K562 (cell line): Measurements from ENCODE around the gene HEBP2. TPM values are rescaled to one million over a fixed set of nuclear protein-coding genes. Genes with fewer than 3 reads are reported as not detected.

Experiments used
- ATAC-seq: fragments of 200-7000 bp; cut with Tn5 transposase; 3 replicates; pipeline ENCODE4 v1.9.1; 2020; ENCODE audit warnings: moderate library complexity
- BruUV-seq: library from RNA; stranded (reverse); fragments of 400-500 nt; replicated peaks from 2 replicates; lab custom pipeline; 2021; lab: Mats Ljungman, UMichigan
- CTCF ChIA-PET: fragments of 300-600 bp; formaldehyde crosslinking; extraction: SDS; loops from one replicate; lab custom pipeline; 2021; ENCODE audit warnings: low intra/inter-chr PET ratio; lab: Yijun Ruan, JAX
- POLR2A ChIA-PET: fragments of 300-600, 350-650 bp; sonication (Branson Sonifier 250); formaldehyde crosslinking; extraction: SDS; loops from one replicate; lab custom pipeline; 2021; ENCODE audit warnings: antibody characterized with exemption, inconsistent platforms; lab: Yijun Ruan, JAX
- DNase-seq, 4 experiments: peaks; one replicate each; pipeline versions ENCODE4 v3.0.0 to v3.0.0-alpha.2; 2011 to 2018; ENCODE audit warnings: low spot score in 3 of 4, mixed read lengths in 3 of 4; ENCODE audit errors: extremely low read depth in 1 of 4
- FAIRE-seq: peaks from 2 replicates; lab custom pipeline; 2011; peaks lifted over from hg19 to GRCh38; lab: Jason Lieb, UNC
- H2AFZ ChIP-seq: 2 replicates; pipeline ENCODE4 v1.6.0; 2011; ENCODE audit warnings: low read depth, low read length, control low read depth, inconsistent platforms
- H3K27ac ChIP-seq: fragments of 200-600 bp; 3 replicates; pipeline ENCODE4 v1.8.0; 2011; ENCODE audit warnings: low read depth, mild to moderate bottlenecking, control low read depth, inconsistent platforms, low read length, moderate library complexity, mixed read lengths; ENCODE audit errors: extremely low read depth
- H3K27me3 ChIP-seq, 2 experiments: fragments of 300-600 bp in 1 of 2; 2 replicates in 1 of 2; 3 replicates in 1 of 2; pipeline versions ENCODE4 v1.6.0 to v1.8.0; 2011; ENCODE audit warnings: inconsistent platforms in 2 of 2, low read length in 2 of 2, mild to moderate bottlenecking in 1 of 2, mixed read lengths in 1 of 2, moderate library complexity in 1 of 2; ENCODE audit not compliant: control insufficient read depth in 2 of 2, insufficient read depth in 2 of 2
- H3K36me3 ChIP-seq: fragments of 300-600 bp; 3 replicates; pipeline ENCODE4 v1.8.0; 2011; ENCODE audit warnings: mild to moderate bottlenecking, low read length, inconsistent platforms; ENCODE audit not compliant: control insufficient read depth, insufficient read depth
- H3K4me1 ChIP-seq, 2 experiments: fragments of 200-600 bp in 1 of 2; replicated peaks in 1 of 2; 2 replicates in 1 of 2; 3 replicates in 1 of 2; pipeline versions ENCODE4 v1.5.1 to v1.8.0; 2011; ENCODE audit warnings: inconsistent platforms in 2 of 2, low read length in 2 of 2, mild to moderate bottlenecking in 1 of 2, mixed read lengths in 1 of 2, moderate library complexity in 1 of 2; ENCODE audit not compliant: control insufficient read depth in 2 of 2, insufficient read depth in 2 of 2
- H3K4me2 ChIP-seq: 2 replicates; pipeline ENCODE4 v1.6.1; 2011; ENCODE audit warnings: low read length, control low read depth, inconsistent platforms, mixed read lengths; ENCODE audit not compliant: insufficient read depth
- H3K4me3 ChIP-seq: fragments of 200-600 bp; sonication (generic), shearing (Covaris generic); 2 replicates; pipeline ENCODE4 v1.5.1; 2016; ENCODE audit warnings: control low read depth, inconsistent platforms
- H3K79me2 ChIP-seq: fragments of 200-600 bp; 3 replicates; pipeline ENCODE4 v1.8.0; 2011; ENCODE audit warnings: low read length, inconsistent platforms; ENCODE audit not compliant: control insufficient read depth, insufficient read depth
- H3K9ac ChIP-seq, 2 experiments: 2 replicates each; pipeline versions ENCODE4 v1.6.0 to v1.6.1; 2011; ENCODE audit warnings: low read depth in 2 of 2, low read length in 2 of 2, control low read depth in 1 of 2, inconsistent platforms in 1 of 2, mild to moderate bottlenecking in 1 of 2, mixed read lengths in 1 of 2; ENCODE audit not compliant: insufficient read depth in 1 of 2
- H3K9me1 ChIP-seq: one replicate; pipeline ENCODE4 v1.6.0; 2011; ENCODE audit warnings: inconsistent platforms, mild to moderate bottlenecking, low read length, moderate library complexity; ENCODE audit not compliant: control insufficient read depth, insufficient read depth
- H3K9me3 ChIP-seq: replicated peaks from 2 replicates; pipeline ENCODE4 v1.5.1; 2011; ENCODE audit warnings: low read depth, low read length, inconsistent platforms; ENCODE audit not compliant: control insufficient read depth, insufficient read depth
- H4K20me1 ChIP-seq: replicated peaks from 2 replicates; pipeline ENCODE4 v1.6.1; 2011; ENCODE audit warnings: low read length, inconsistent platforms, mixed read lengths; ENCODE audit not compliant: control insufficient read depth, insufficient read depth
- ASH1L ChIP-seq: fragments of 450-650 bp; IDR thresholded peaks from 2 replicates; pipeline ENCODE4 v1.6.1; 2018; ENCODE audit warnings: borderline replicate concordance, mild to moderate bottlenecking, low read depth; ENCODE audit not compliant: partially characterized antibody
- BRD4 ChIP-seq: fragments of 200-600 bp; sonication (generic); IDR thresholded peaks from 2 replicates; pipeline ENCODE4 v1.6.1; 2017; ENCODE audit warnings: inconsistent platforms
- CEBPB ChIP-seq: fragments of 450-650 bp; IDR thresholded peaks from 2 replicates; pipeline ENCODE4 v1.6.1; 2016; ENCODE audit warnings: missing genetic modification characterization, missing compliant biosample characterization
- CHD2 ChIP-seq: IDR thresholded peaks from 2 replicates; pipeline ENCODE4 v1.6.1; 2011; ENCODE audit warnings: low read depth, low read length
- EGR1 ChIP-seq: fragments of 450-650 bp; conservative IDR thresholded peaks from 2 replicates; pipeline ENCODE4 v1.6.1; 2017; ENCODE audit warnings: mild to moderate bottlenecking
- ELF4 ChIP-seq: fragments of 450-650 bp; formaldehyde crosslinking; IDR thresholded peaks from 2 replicates; pipeline ENCODE4 v1.4.0; 2022; ENCODE audit warnings: missing genetic modification characterization
- MTA1 ChIP-seq: fragments of 450-650 bp; IDR thresholded peaks from 2 replicates; pipeline ENCODE4 v1.6.1; 2017; ENCODE audit warnings: borderline replicate concordance
- SMAD3 ChIP-seq: fragments of 450-650 bp; formaldehyde crosslinking; conservative IDR thresholded peaks from 2 replicates; pipeline ENCODE4 v1.4.0; 2020; ENCODE audit warnings: mild to moderate bottlenecking
- SMARCB1 ChIP-seq: IDR thresholded peaks from 2 replicates; pipeline ENCODE4 v1.6.1; 2011; ENCODE audit warnings: improper control_type of control experiment, low read depth; ENCODE audit not compliant: insufficient read length
- SP2 ChIP-seq: IDR thresholded peaks from 2 replicates; pipeline ENCODE4 v1.6.1; 2011; ENCODE audit warnings: mild to moderate bottlenecking, low read depth, low read length, moderate library complexity; ENCODE audit not compliant: poor library complexity, severe bottlenecking; ENCODE audit errors: extremely low read depth
- SRF ChIP-seq, 2 experiments: fragments of 250-450, 450-650 bp in 1 of 2; sonication (Bioruptor Pico) in 1 of 2; sonication (generic) in 1 of 2; formaldehyde crosslinking; IDR thresholded peaks; 2 replicates each; pipeline versions ENCODE4 v1.5.0 to v1.5.1; 2020 to 2022; ENCODE audit warnings: mild to moderate bottlenecking in 1 of 2, missing genetic modification reagents in 1 of 2
- STAT5A ChIP-seq: IDR thresholded peaks from 2 replicates; pipeline ENCODE4 v1.6.1; 2012; ENCODE audit warnings: low read length, inconsistent platforms, borderline replicate concordance
- ZFP30 ChIP-seq: fragments of 250-450 bp; sonication (Bioruptor Pico); IDR thresholded peaks from 2 replicates; pipeline ENCODE4 v1.8.0; 2022; ENCODE audit warnings: moderate library complexity, mild to moderate bottlenecking, inconsistent platforms, borderline replicate concordance
- WGBS: fragments of 100-300 bp; shearing (Covaris generic); methylation state at CpG from one replicate; pipeline ENCODE4 v1.1.6; 2016; ENCODE audit warnings: low coverage, mixed read lengths; ENCODE audit not compliant: insufficient coverage; ENCODE audit errors: missing lambda C conversion rate; 5-methylcytosine and 5-hydroxymethylcytosine counted together
- in situ Hi-C: fragments of 300-500 bp; cut with MboI; formaldehyde crosslinking; loops from 4 replicates; pipeline ENCODE4 v1.15.0; 2018; ENCODE audit warnings: inconsistent platforms, mixed read lengths
- intact Hi-C: fragments of 100-400 bp; cut with micrococcal nuclease; formaldehyde crosslinking; loops from 2 replicates; pipeline ENCODE4 v1.14.2; 2022
- polyA plus RNA-seq, 8 experiments: library from polyadenylated mRNA; depleted of rRNA in 4 of 8; stranded (reverse) in 5 of 8; unstranded in 3 of 8; fragments of >200 nt; fragmentation: Nextera tagmentation in 2 of 8; fragmentation: Illumina TruSeq in 1 of 8; extraction: Ambion mirVana in 2 of 8; extraction: Trizol in 1 of 8; gene quantifications; 2 replicates each; pipeline versions ENCODE4 v1.2.1 to v1.2.3, GENCODE V29; 2011 to 2014; ENCODE audit warnings: inconsistent platforms in 1 of 8, missing spikeins in 1 of 8
- total RNA-seq, 7 experiments: library from RNA; depleted of rRNA in 6 of 7; stranded (reverse); fragments of >200 nt in 6 of 7; fragmentation: Illumina TruSeq in 2 of 7; extraction: Trizol in 2 of 7; gene quantifications; 2 replicates each; pipeline versions ENCODE4 v1.2.1 to v1.2.3, GENCODE V29; 2011 to 2021; ENCODE audit warnings: low replicate concordance in 1 of 7
- TF ChIP-seq, protein P1 (sequence below): fragments of 250-450 bp; sonication (Bioruptor Pico); IDR thresholded peaks from 2 replicates; pipeline ENCODE4 v1.5.0; 2021; ENCODE audit warnings: mild to moderate bottlenecking, borderline replicate concordance
- TF ChIP-seq, protein P2 (sequence below), 2 experiments: IDR thresholded peaks in 1 of 2; conservative IDR thresholded peaks in 1 of 2; 2 replicates each; pipeline ENCODE4 v1.6.1; 2016; ENCODE audit warnings: low read depth in 2 of 2, mild to moderate bottlenecking in 1 of 2, missing compliant biosample characterization in 1 of 2, missing genetic modification characterization in 1 of 2, moderate library complexity in 1 of 2
- TF ChIP-seq, protein P3 (sequence below): sonication (generic); formaldehyde crosslinking; IDR thresholded peaks from 2 replicates; pipeline ENCODE4 v1.9.0; 2022; ENCODE audit warnings: mild to moderate bottlenecking, missing genetic modification reagents

HEBP2 gene
- total and polyA plus RNA-seq, 9 of the 15 experiments (the other 6 are each of a cell fraction or from before 2014, with no cell fraction given), result 8.5 to 63.7 (median 36.9) TPM

DNA sequence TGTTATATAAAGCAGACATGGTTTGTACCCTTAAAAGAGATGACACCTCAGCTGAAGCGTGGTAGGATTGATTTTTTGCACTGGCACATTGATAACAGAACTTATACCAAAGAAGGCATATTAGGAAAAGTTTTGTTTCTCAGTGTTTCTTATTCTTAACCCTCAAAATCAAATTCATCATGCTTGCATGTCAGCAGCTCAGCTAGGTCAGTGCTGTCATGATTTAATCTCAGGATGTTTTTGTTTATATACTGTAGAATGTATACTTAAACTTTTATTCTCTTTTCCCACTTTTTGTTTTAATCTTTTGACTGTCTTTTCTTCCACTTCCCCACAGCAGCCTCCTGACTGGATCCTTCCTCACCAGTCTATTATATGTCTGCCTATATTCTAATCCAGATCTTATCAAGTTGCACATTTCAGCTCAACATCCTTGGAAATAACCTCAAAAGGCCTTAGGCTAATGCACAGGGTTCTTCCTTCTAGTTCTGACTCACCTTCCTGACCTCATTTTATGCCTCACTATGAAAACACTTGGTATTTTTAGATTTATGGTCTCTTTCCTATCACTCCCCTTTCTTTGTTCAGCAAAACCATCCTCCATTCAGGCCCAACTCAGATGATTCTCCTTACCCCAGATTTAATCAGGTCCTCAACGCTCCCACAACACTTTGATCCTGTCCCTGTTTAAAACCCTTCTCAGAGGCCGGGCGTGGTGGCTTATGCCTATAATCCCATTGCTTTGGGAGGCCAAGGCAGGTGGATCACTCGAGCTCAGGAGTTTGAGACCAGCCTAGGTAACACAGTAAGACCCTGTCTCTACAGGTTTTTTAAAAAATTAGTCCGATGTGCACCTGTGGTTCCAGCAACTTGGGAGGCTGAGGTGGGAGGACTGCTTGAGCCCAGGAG lies 7.2 kb downstream of the HEBP2 start:
- in situ Hi-C loops, result no loop called here
- Histone ChIP-seq H3K4me2 (no peak overlapping the region), H3K36me3 (peaks cover 72% of the 10 kb centered on the region)
- TF ChIP-seq ZFP30 (no peak), MTA1 (no peak), EGR1 (no peak), CEBPB (no peak), SP2 (no peak), BRD4 (no peak), ASH1L (no peak), ELF4 (CRISPR knock-in tag) (no peak), SMAD3 (no peak), CHD2 (no peak), SRF (CRISPR knock-in tag; IDR thresholded peaks at IDR 0.05) (no peak), STAT5A (no peak), SMARCB1 (no peak)
- TF ChIP-seq, protein P1, sequence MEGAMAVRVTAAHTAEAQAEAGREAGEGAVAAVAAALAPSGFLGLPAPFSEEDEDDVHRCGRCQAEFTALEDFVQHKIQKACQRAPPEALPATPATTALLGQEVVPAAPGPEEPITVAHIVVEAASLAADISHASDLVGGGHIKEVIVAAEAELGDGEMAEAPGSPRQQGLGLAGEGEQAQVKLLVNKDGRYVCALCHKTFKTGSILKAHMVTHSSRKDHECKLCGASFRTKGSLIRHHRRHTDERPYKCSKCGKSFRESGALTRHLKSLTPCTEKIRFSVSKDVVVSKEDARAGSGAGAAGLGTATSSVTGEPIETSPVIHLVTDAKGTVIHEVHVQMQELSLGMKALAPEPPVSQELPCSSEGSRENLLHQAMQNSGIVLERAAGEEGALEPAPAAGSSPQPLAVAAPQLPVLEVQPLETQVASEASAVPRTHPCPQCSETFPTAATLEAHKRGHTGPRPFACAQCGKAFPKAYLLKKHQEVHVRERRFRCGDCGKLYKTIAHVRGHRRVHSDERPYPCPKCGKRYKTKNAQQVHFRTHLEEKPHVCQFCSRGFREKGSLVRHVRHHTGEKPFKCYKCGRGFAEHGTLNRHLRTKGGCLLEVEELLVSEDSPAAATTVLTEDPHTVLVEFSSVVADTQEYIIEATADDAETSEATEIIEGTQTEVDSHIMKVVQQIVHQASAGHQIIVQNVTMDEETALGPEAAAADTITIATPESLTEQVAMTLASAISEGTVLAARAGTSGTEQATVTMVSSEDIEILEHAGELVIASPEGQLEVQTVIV (CRISPR knock-in tag), result no peak
- TF ChIP-seq, protein P2, sequence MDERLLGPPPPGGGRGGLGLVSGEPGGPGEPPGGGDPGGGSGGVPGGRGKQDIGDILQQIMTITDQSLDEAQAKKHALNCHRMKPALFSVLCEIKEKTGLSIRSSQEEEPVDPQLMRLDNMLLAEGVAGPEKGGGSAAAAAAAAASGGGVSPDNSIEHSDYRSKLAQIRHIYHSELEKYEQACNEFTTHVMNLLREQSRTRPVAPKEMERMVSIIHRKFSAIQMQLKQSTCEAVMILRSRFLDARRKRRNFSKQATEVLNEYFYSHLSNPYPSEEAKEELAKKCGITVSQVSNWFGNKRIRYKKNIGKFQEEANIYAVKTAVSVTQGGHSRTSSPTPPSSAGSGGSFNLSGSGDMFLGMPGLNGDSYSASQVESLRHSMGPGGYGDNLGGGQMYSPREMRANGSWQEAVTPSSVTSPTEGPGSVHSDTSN (CRISPR knock-in tag; IDR thresholded peaks at IDR 0.05; ENCODE audit: low read depth), result no peak
- TF ChIP-seq, protein P2 (tag; conservative IDR thresholded peaks at IDR 0.05; ENCODE audit: low read depth), result no peak
- TF ChIP-seq, protein P3, sequence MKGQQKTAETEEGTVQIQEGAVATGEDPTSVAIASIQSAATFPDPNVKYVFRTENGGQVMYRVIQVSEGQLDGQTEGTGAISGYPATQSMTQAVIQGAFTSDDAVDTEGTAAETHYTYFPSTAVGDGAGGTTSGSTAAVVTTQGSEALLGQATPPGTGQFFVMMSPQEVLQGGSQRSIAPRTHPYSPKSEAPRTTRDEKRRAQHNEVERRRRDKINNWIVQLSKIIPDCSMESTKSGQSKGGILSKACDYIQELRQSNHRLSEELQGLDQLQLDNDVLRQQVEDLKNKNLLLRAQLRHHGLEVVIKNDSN (CRISPR knock-in tag), result no peak

More for the DNA sequence above, 7.2 kb downstream of the HEBP2 start:
- Histone ChIP-seq H3K9ac (no peak overlapping the region), H3K4me1 (no peaks in the 10 kb centered on the region), H4K20me1 (no peaks in the 10 kb centered on the region), H3K79me2 (no peaks in the 10 kb centered on the region), H3K9me1 (no peaks in the 10 kb centered on the region), H3K4me3 (no peak overlapping the region), H3K27me3 (no peaks in the 10 kb centered on the region), H3K9me3 (no peaks in the 10 kb centered on the region), H2AFZ (no peak overlapping the region), H3K27ac (no peak overlapping the region)
- no peak for FAIRE-seq
- ATAC-seq, result no peak
- WGBS, result 86% methylated on average over 6 of the region's 6 CpGs
- intact Hi-C loops, result no loop called here
- POLR2A ChIA-PET, result no interaction called here
- DNase-seq, result no peak
- CTCF ChIA-PET, result no interaction called here
- BruUV-seq, result no TSS peak
